WERI-Rb-1 (cell line): Measurements from ENCODE around the gene GPR183.

Experiments used
- DNase-seq: peaks from one replicate; pipeline ENCODE4 v3.0.0-alpha.2; 2020
- H3K27ac ChIP-seq: fragments of 250-450 bp; sonication (Bioruptor Pico); 2 replicates; pipeline ENCODE4 v1.5.1; 2020; ENCODE audit warnings: mild to moderate bottlenecking, moderate library complexity
- H3K27me3 ChIP-seq: fragments of 250-450 bp; sonication (Bioruptor Pico); 2 replicates; pipeline ENCODE4 v1.5.1; 2021; ENCODE audit warnings: mild to moderate bottlenecking, low read depth, moderate library complexity; ENCODE audit not compliant: insufficient read depth, severe bottlenecking
- H3K36me3 ChIP-seq: fragments of 250-450 bp; sonication (Bioruptor Pico); 2 replicates; pipeline ENCODE4 v1.5.1; 2020; ENCODE audit warnings: mild to moderate bottlenecking, moderate library complexity
- H3K4me3 ChIP-seq: 2 replicates; pipeline ENCODE4 v1.5.1; 2011; ENCODE audit warnings: low read depth, mild to moderate bottlenecking, control low read depth, low read length
- H3K9me3 ChIP-seq: fragments of 250-450 bp; sonication (Bioruptor Pico); 2 replicates; pipeline ENCODE4 v1.5.1; 2021; ENCODE audit warnings: mild to moderate bottlenecking, moderate library complexity; ENCODE audit not compliant: severe bottlenecking
- TF ChIP-seq, protein P1 (sequence below): IDR thresholded peaks from 2 replicates; pipeline ENCODE4 v1.5.1; 2011; ENCODE audit warnings: low read depth, mild to moderate bottlenecking, control low read depth, inconsistent platforms, low read length

GPR183 gene

GRCh38 chr13:99341969-99342722 lies 34.9 kb upstream of the GPR183 start:
- no peak for DNase-seq
- no peak overlapping the region for H3K4me3 ChIP-seq

DNA sequence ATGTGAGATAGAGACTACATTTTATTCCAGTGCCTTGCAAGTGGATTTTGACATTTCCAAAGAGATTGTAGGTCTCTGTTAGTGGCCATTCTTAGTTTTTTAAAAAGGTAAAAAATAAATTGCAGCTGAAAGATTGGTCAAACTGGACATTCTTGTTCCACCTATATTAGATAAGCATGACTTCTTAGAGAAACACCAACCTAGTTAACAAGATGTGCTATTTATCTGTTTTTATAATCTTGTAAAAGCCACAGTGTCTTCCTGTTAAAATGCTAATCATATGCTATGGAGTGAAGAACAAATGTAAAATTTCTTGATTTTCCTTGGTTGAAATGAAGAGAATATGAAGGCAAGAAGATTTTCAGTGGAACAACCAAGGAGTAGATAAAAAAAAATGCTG lies 33.4 kb upstream of the GPR183 start:
- H3K4me3 ChIP-seq = no peak overlapping the region
- H3K27me3 ChIP-seq = no peaks in the 10 kb centered on the region
- H3K36me3 ChIP-seq = peaks cover 34% of the 10 kb centered on the region
- no peak for DNase-seq
- no peaks in the 10 kb centered on the region for H3K9me3 ChIP-seq
- TF ChIP-seq, protein P1, sequence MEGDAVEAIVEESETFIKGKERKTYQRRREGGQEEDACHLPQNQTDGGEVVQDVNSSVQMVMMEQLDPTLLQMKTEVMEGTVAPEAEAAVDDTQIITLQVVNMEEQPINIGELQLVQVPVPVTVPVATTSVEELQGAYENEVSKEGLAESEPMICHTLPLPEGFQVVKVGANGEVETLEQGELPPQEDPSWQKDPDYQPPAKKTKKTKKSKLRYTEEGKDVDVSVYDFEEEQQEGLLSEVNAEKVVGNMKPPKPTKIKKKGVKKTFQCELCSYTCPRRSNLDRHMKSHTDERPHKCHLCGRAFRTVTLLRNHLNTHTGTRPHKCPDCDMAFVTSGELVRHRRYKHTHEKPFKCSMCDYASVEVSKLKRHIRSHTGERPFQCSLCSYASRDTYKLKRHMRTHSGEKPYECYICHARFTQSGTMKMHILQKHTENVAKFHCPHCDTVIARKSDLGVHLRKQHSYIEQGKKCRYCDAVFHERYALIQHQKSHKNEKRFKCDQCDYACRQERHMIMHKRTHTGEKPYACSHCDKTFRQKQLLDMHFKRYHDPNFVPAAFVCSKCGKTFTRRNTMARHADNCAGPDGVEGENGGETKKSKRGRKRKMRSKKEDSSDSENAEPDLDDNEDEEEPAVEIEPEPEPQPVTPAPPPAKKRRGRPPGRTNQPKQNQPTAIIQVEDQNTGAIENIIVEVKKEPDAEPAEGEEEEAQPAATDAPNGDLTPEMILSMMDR = no peak
- no peak overlapping the region for H3K27ac ChIP-seq

More at GRCh38 chr13:99341969-99342722, 34.9 kb upstream of the GPR183 start:
- peaks cover 34% of the 10 kb centered on the region for H3K36me3 ChIP-seq
- no peaks in the 10 kb centered on the region for H3K9me3 ChIP-seq
- H3K27ac ChIP-seq = no peak overlapping the region
- H3K27me3 ChIP-seq = no peaks in the 10 kb centered on the region
- TF ChIP-seq, protein P1 = no peak

GRCh38 chr13:99339736-99340397 lies 32.7 kb upstream of the GPR183 start:
- Histone ChIP-seq H3K9me3 (no peaks in the 10 kb centered on the region), H3K4me3 (no peak overlapping the region), H3K27ac (no peak overlapping the region), H3K36me3 (peaks cover 30% of the 10 kb centered on the region), H3K27me3 (no peaks in the 10 kb centered on the region)
- no peak for DNase-seq
- TF ChIP-seq, protein P1 = no peak

DNA sequence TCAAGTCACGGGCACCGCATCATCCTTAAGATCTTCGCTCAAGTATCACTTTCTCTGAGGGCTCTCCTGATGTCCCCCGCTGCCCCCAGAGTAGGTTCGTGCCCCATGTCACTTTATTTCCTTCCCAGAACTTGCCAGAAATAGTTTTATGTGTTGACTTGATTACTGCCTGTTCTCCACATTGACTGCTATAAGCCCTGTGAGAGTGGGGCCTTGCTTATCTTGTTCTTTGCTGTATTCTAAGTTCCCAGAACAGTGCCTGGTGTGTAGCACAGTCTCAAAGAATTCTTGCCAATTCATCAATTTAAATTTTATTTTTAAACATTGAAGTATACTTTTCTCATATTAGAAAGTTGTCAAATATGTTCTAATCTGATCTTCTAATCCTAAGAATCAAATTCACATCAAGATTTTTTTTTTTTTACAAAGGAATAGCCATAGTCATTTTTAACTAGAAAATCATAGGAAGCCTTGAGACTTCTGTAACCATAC lies 32.1 kb upstream of the GPR183 start:
- no peaks in the 10 kb centered on the region for H3K27me3 ChIP-seq
- no peak overlapping the region for H3K4me3 ChIP-seq
- no peak overlapping the region for H3K27ac ChIP-seq
- TF ChIP-seq, protein P1 = no peak
- H3K9me3 ChIP-seq = no peaks in the 10 kb centered on the region
- H3K36me3 ChIP-seq = peaks cover 25% of the 10 kb centered on the region
- DNase-seq = no peak

- TF ChIP-seq, protein P1 = no peak
Observed at GRCh38 chr13:99335603-99336002, 28.4 kb upstream of the GPR183 start.

More at GRCh38 chr13:99335603-99336002, 28.4 kb upstream of the GPR183 start:
- Histone ChIP-seq H3K27me3 (no peaks in the 10 kb centered on the region), H3K9me3 (no peaks in the 10 kb centered on the region), H3K36me3 (peaks cover 8% of the 10 kb centered on the region), H3K4me3 (no peak overlapping the region), H3K27ac (no peak overlapping the region)
- no peak for DNase-seq
